GM23338 (cell line): ENCODE measurements around the gene CYP2E1. TPM values are rescaled to one million over a fixed set of nuclear protein-coding genes. Genes with fewer than 3 reads are reported as not detected.
A peak's percentile ranks its signal among the peaks of the same experiment; 100 is the strongest.

Experiments used
- ATAC-seq: fragments of 200-7000 bp; cut with Tn5 transposase; 3 replicates; pipeline ENCODE4 v1.9.1; 2020
- DNase-seq: peaks from one replicate; pipeline ENCODE4 v3.0.0-alpha.2; 2015; ENCODE audit warnings: low spot score
- H2AFZ ChIP-seq: fragments of 200-600 bp; sonication (generic); 2 replicates; pipeline ENCODE4 v1.8.0; 2016; ENCODE audit warnings: antibody characterized with exemption, mild to moderate bottlenecking, moderate library complexity
- H3F3A ChIP-seq: fragments of 200-600 bp; sonication (generic); replicated peaks from 2 replicates; pipeline ENCODE4 v1.8.0; 2017; ENCODE audit warnings: antibody characterized with exemption, mixed run types, low read depth
- H3K27ac ChIP-seq: fragments of 200-600 bp; sonication (generic); 2 replicates; pipeline ENCODE4 v1.6.1; 2016; ENCODE audit warnings: low read depth
- H3K27me3 ChIP-seq: fragments of 200-600 bp; sonication (generic); 2 replicates; pipeline ENCODE4 v1.8.0; 2016; ENCODE audit warnings: mild to moderate bottlenecking, mixed run types, moderate library complexity; ENCODE audit not compliant: insufficient read depth
- H3K36me3 ChIP-seq: fragments of 200-600 bp; sonication (generic); 2 replicates; pipeline ENCODE4 v1.8.0; 2016; ENCODE audit warnings: mild to moderate bottlenecking; ENCODE audit not compliant: insufficient read depth
- H3K4me1 ChIP-seq: fragments of 200-600 bp; sonication (generic); 2 replicates; pipeline ENCODE4 v1.8.0; 2016; ENCODE audit warnings: mild to moderate bottlenecking, moderate library complexity; ENCODE audit not compliant: insufficient read depth
- H3K4me2 ChIP-seq: fragments of 200-600 bp; sonication (generic); 2 replicates; pipeline ENCODE4 v1.7.1; 2017; ENCODE audit warnings: mixed run types
- H3K4me3 ChIP-seq: fragments of 200-600 bp; sonication (generic); 2 replicates; pipeline ENCODE4 v1.6.1; 2016; ENCODE audit warnings: mixed run types
- H3K79me2 ChIP-seq: fragments of 200-600 bp; sonication (generic); replicated peaks from 2 replicates; pipeline ENCODE4 v1.8.0; 2017; ENCODE audit warnings: mild to moderate bottlenecking; ENCODE audit not compliant: insufficient read depth
- H3K9me2 ChIP-seq: fragments of 200-600 bp; sonication (generic); 2 replicates; pipeline ENCODE4 v1.8.0; 2017; ENCODE audit not compliant: insufficient read depth
- H4K20me1 ChIP-seq: fragments of 200-600 bp; sonication (generic); replicated peaks from 2 replicates; pipeline ENCODE4 v1.8.0; 2017; ENCODE audit warnings: mild to moderate bottlenecking; ENCODE audit not compliant: insufficient read depth
- H3K27ac Mint-ChIP-seq: 2 replicates; pipeline ENCODE4 v1.8.0; 2020; ENCODE audit warnings: inconsistent platforms, mild to moderate bottlenecking, moderate library complexity, mixed read lengths
- H3K27me3 Mint-ChIP-seq: 3 replicates; pipeline ENCODE4 v1.8.0; 2022; ENCODE audit warnings: low read depth, mild to moderate bottlenecking, moderate library complexity, mixed read lengths, inconsistent platforms; ENCODE audit not compliant: insufficient read depth, poor library complexity
- H3K36me3 Mint-ChIP-seq: 3 replicates; pipeline ENCODE4 v1.8.0; 2021; ENCODE audit warnings: low read depth, mild to moderate bottlenecking, inconsistent platforms, moderate library complexity, mixed read lengths
- H3K4me1 Mint-ChIP-seq: 3 replicates; pipeline ENCODE4 v1.8.0; 2020; ENCODE audit warnings: mild to moderate bottlenecking, inconsistent platforms, mixed read lengths
- H3K4me3 Mint-ChIP-seq: 3 replicates; pipeline ENCODE4 v1.8.0; 2021; ENCODE audit warnings: moderate library complexity, mild to moderate bottlenecking, inconsistent platforms, mixed read lengths
- H3K9me3 Mint-ChIP-seq: 3 replicates; pipeline ENCODE4 v1.8.0; 2020; ENCODE audit warnings: moderate library complexity, mild to moderate bottlenecking, inconsistent platforms, mixed read lengths
- CTCF ChIP-seq, 2 experiments: fragments of 200-600 bp in 1 of 2; sonication (generic) in 1 of 2; conservative IDR thresholded peaks; 2 replicates each; pipeline versions ENCODE4 v1.5.1 to v1.6.1; 2016 to 2017; ENCODE audit warnings: antibody characterized with exemption in 2 of 2, low read depth in 2 of 2, mild to moderate bottlenecking in 2 of 2, moderate library complexity in 1 of 2
- ETS1 ChIP-seq: IDR thresholded peaks from 2 replicates; pipeline ENCODE4 v1.6.1; 2016; ENCODE audit warnings: antibody characterized with exemption
- NANOG ChIP-seq: IDR thresholded peaks from 2 replicates; pipeline ENCODE4 v1.6.1; 2016; ENCODE audit warnings: antibody characterized with exemption, borderline replicate concordance
- REST ChIP-seq: IDR thresholded peaks from one replicate; pipeline ENCODE4 v1.6.1; 2018; ENCODE audit warnings: antibody characterized with exemption; ENCODE audit not compliant: unreplicated experiment
- ZNF331 ChIP-seq: fragments of 250-450 bp; sonication (Bioruptor Pico); IDR thresholded peaks from 2 replicates; pipeline ENCODE4 v1.5.0; 2020; ENCODE audit warnings: low read depth, mild to moderate bottlenecking, moderate library complexity
- polyA plus RNA-seq: library from polyadenylated mRNA; unstranded; fragments of >200 nt; fragmentation: Nextera tagmentation; extraction: Ambion mirVana; gene quantifications from 2 replicates; pipeline ENCODE4 v1.2.1, GENCODE V29; 2016
- total RNA-seq: library from RNA; depleted of rRNA; stranded (reverse); fragments of >200 nt; shearing (Covaris generic); gene quantifications from 2 replicates; pipeline ENCODE4 v1.2.3, GENCODE V29; 2014

CYP2E1 gene
- total and polyA plus RNA-seq, 2 experiments from 2014 or later, result 0.97 to 2.2 TPM

- Mint-ChIP-seq H3K9me3 (peaks cover 55% of the 10 kb centered on the region), H3K27ac (no peak overlapping the region), H3K4me3 (no peak overlapping the region; the same call in 2 of the 3 replicates), H3K27me3 (peaks cover 4% of the 10 kb centered on the region), H3K36me3 (no peaks in the 10 kb centered on the region; the same call in 2 of the 3 replicates), H3K4me1 (peaks cover 12% of the 10 kb centered on the region; the same call in 2 of the 3 replicates)
- no peaks in the 10 kb centered on the region for H3K4me1 ChIP-seq
- no peaks in the 10 kb centered on the region for H3K27me3 ChIP-seq
- no peak overlapping the region for H3K4me3 ChIP-seq
- ATAC-seq, result peak; percentile 51
- no peak overlapping the region for H2AFZ ChIP-seq
- TF ChIP-seq REST (no peak), CTCF (conservative IDR thresholded peaks at IDR 0.05; ENCODE audit: low read depth in 2 of 2) (peak in 1 of 2 experiments; percentile 34; a peak in 2 of 4 replicates), NANOG (no peak)
- H3K36me3 ChIP-seq, result no peaks in the 10 kb centered on the region
- no peaks in the 10 kb centered on the region for H3K79me2 ChIP-seq
- no peaks in the 10 kb centered on the region for H4K20me1 ChIP-seq
- H3K4me2 ChIP-seq, result no peak overlapping the region
- no peak overlapping the region for H3K27ac ChIP-seq
- peak; percentile 9 for DNase-seq
- no peaks in the 10 kb centered on the region for H3K9me2 ChIP-seq
- H3F3A ChIP-seq, result no peaks in the 10 kb centered on the region
Observed at GRCh38 chr10:133557381-133557780, 30.2 kb downstream of the CYP2E1 start.

GRCh38 chr10:133559216-133559615 lies 32.1 kb downstream of the CYP2E1 start:
- H3K4me3 ChIP-seq, result no peak overlapping the region
- DNase-seq, result no peak
- H3K36me3 Mint-ChIP-seq, result no peaks in the 10 kb centered on the region; the same call in 2 of the 3 replicates
- H3K27ac Mint-ChIP-seq, result no peak overlapping the region
- peaks cover 7% of the 10 kb centered on the region for H3K27me3 Mint-ChIP-seq
- peaks cover 13% of the 10 kb centered on the region; the same call in 2 of the 3 replicates for H3K4me1 Mint-ChIP-seq
- no peak for TF ChIP-seq ZNF331
- no peak for TF ChIP-seq ETS1
- TF ChIP-seq NANOG, result no peak
- H2AFZ ChIP-seq, result no peak overlapping the region
- no peaks in the 10 kb centered on the region for H3K9me2 ChIP-seq
- H3K27me3 ChIP-seq, result no peaks in the 10 kb centered on the region
- no peaks in the 10 kb centered on the region for H3K36me3 ChIP-seq
- ATAC-seq, result no peak
- H3K4me2 ChIP-seq, result no peak overlapping the region
- no peak overlapping the region for H3K27ac ChIP-seq
- peaks cover 61% of the 10 kb centered on the region for H3K9me3 Mint-ChIP-seq
- H4K20me1 ChIP-seq, result no peaks in the 10 kb centered on the region
- H3K4me1 ChIP-seq, result no peaks in the 10 kb centered on the region
- H3K79me2 ChIP-seq, result no peaks in the 10 kb centered on the region
- H3K4me3 Mint-ChIP-seq, result no peak overlapping the region
- no peaks in the 10 kb centered on the region for H3F3A ChIP-seq
